GM10266 (cell line): Measurements from ENCODE around the gene OGFOD1.
"Not testable (repeated sequence)": the region's sequence is repeated elsewhere in the genome, so short reads cannot be mapped to it uniquely, and the experiment has no call there.

Experiments used
- DNase-seq: peaks from one replicate; pipeline ENCODE4 v3.0.0; 2012; ENCODE audit errors: extremely low spot score
- CTCF ChIP-seq: IDR thresholded peaks from 2 replicates; pipeline ENCODE4 v1.5.1; 2012; ENCODE audit warnings: mild to moderate bottlenecking, low read depth; ENCODE audit not compliant: control insufficient read depth, insufficient read depth; ENCODE audit errors: missing control alignments

OGFOD1 gene

GRCh38 chr16:56480776-56481467 is 29.6 kb downstream of the OGFOD1 start:
- no peak for DNase-seq
- no peak for TF ChIP-seq CTCF

GRCh38 chr16:56481468-56482122 is 30.2 kb downstream of the OGFOD1 start:
- DNase-seq, result no peak
- no peak for TF ChIP-seq CTCF

GRCh38 chr16:56482683-56483236 is 31.4 kb downstream of the OGFOD1 start:
- DNase-seq, result no peak
- TF ChIP-seq CTCF, result no peak

GRCh38 chr16:56483394-56483793 is 32.0 kb downstream of the OGFOD1 start:
- TF ChIP-seq CTCF, result no peak

GRCh38 chr16:56488035-56488434 is 36.7 kb downstream of the OGFOD1 start:
- TF ChIP-seq CTCF, result no peak
- DNase-seq, result no peak

More at GRCh38 chr16:56483394-56483793, 32.0 kb downstream of the OGFOD1 start:
- DNase-seq, result no peak

GRCh38 chr16:56488868-56489267 is 37.5 kb downstream of the OGFOD1 start:
- DNase-seq, result not testable (repeated sequence)

- no peak for TF ChIP-seq CTCF
- DNase-seq, result no peak
Measured at GRCh38 chr16:56491657-56492261, 40.4 kb downstream of the OGFOD1 start.
